AG04450 (cell line): ENCODE data around the gene METTL24. TPM values are rescaled to one million over a fixed set of nuclear protein-coding genes. Genes with fewer than 3 reads are reported as not detected.
"Not testable (repeated sequence)": the region's sequence is repeated elsewhere in the genome, so short reads cannot be mapped to it uniquely, and the experiment has no call there.

ENCODE experiments used
- CTCF ChIA-PET: fragments of 300-600, 350-600 bp; formaldehyde crosslinking; extraction: SDS; loops from one replicate; lab custom pipeline; 2022; ENCODE audit warnings: antibody characterized with exemption, inconsistent platforms; lab: Charles Lee
- POLR2A ChIA-PET: fragments of 350-600 bp; formaldehyde crosslinking; extraction: SDS; loops from one replicate; lab custom pipeline; 2021; ENCODE audit warnings: antibody characterized with exemption, inconsistent platforms; lab: Yijun Ruan, JAX
- DNase-seq: peaks from one replicate; pipeline ENCODE4 v3.0.0-alpha.2; 2011; ENCODE audit warnings: low read depth, low spot score
- H3K27ac ChIP-seq: one replicate; pipeline ENCODE4 v1.5.1; 2012; ENCODE audit warnings: low read depth, low read length, control low read depth
- H3K27me3 ChIP-seq: one replicate; pipeline ENCODE4 v1.6.0; 2012; ENCODE audit warnings: low read length; ENCODE audit not compliant: control insufficient read depth, insufficient read depth
- H3K4me3 ChIP-seq: 2 replicates; pipeline ENCODE4 v1.5.1; 2011; ENCODE audit warnings: mild to moderate bottlenecking, low read depth, low read length, control low read depth
- H3K9me3 ChIP-seq: 2 replicates; pipeline ENCODE4 v1.5.1; 2012; ENCODE audit warnings: low read length; ENCODE audit not compliant: control insufficient read depth, insufficient read depth
- polyA plus RNA-seq: library from polyadenylated mRNA; depleted of rRNA; stranded (reverse); fragments of >200 nt; gene quantifications from 2 replicates; pipeline ENCODE4 v1.2.3, GENCODE V29; 2011
- TF ChIP-seq, protein P1 (sequence below): IDR thresholded peaks from 2 replicates; pipeline ENCODE4 v1.5.1; 2011; ENCODE audit warnings: low read depth, low read length, control low read depth, inconsistent platforms

Gene METTL24
- polyA plus RNA-seq, 1 experiment, result not detected

DNA sequence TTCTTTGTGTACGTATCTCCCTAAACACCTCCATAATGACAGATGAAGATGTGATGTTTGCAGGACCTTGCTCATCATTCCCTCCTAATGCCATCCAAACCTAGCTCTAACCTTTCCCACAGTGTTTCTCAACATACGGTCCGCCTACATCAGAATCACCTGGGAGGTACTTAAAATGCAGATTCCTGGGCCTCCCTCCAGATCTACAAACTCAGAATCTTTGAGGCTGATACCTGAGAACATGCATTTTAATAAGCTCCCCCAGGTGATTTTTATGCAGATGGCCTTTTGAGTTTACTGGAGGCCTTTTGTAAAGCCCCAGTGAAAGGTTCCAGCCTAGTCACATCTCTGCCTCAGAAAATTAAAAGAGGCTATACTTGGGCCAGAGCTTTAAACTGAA is 40.5 kb downstream of the METTL24 start:
- Histone ChIP-seq H3K4me3 (no peak overlapping the region), H3K9me3 (no peaks in the 10 kb centered on the region), H3K27ac (peak overlapping the region; percentile 11), H3K27me3 (peaks cover 4% of the 10 kb centered on the region)
- CTCF ChIA-PET, result interaction anchor here (1.3 kb wide), 1 partner anchor 24 kb away, joined by 4 read pairs; no protein-coding TSS in a partner anchor
- POLR2A ChIA-PET, result no interaction called here
- no peak for DNase-seq
- TF ChIP-seq, protein P1, sequence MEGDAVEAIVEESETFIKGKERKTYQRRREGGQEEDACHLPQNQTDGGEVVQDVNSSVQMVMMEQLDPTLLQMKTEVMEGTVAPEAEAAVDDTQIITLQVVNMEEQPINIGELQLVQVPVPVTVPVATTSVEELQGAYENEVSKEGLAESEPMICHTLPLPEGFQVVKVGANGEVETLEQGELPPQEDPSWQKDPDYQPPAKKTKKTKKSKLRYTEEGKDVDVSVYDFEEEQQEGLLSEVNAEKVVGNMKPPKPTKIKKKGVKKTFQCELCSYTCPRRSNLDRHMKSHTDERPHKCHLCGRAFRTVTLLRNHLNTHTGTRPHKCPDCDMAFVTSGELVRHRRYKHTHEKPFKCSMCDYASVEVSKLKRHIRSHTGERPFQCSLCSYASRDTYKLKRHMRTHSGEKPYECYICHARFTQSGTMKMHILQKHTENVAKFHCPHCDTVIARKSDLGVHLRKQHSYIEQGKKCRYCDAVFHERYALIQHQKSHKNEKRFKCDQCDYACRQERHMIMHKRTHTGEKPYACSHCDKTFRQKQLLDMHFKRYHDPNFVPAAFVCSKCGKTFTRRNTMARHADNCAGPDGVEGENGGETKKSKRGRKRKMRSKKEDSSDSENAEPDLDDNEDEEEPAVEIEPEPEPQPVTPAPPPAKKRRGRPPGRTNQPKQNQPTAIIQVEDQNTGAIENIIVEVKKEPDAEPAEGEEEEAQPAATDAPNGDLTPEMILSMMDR, result no peak

DNA sequence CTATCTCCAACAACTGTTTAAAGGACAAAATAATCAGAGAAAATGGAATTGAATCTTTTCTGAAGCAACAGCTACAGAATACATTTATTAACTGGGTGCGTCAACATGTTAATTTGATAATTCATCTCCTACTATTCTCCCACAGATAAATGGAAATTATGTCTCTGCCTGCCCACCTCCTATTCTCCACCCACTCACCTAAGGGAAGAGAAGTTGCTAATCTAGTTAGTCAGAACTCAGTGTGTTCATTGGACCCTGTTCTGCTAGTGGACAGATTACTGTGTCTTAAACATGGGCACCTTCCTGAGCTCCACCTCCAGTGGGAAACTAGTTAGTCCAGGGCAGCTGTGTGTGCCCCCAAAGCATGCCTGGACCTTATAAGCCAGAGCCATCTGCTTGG is 41.0 kb downstream of the METTL24 start:
- no peak overlapping the region for H3K4me3 ChIP-seq
- H3K9me3 ChIP-seq, result no peaks in the 10 kb centered on the region
- CTCF ChIA-PET, result interaction anchor here (1.3 kb wide), 1 partner anchor 24 kb away, joined by 4 read pairs; no protein-coding TSS in a partner anchor
- H3K27me3 ChIP-seq, result peaks cover 4% of the 10 kb centered on the region
- POLR2A ChIA-PET, result no interaction called here
- no peak for DNase-seq
- TF ChIP-seq, protein P1, result no peak
- no peak overlapping the region for H3K27ac ChIP-seq

DNA sequence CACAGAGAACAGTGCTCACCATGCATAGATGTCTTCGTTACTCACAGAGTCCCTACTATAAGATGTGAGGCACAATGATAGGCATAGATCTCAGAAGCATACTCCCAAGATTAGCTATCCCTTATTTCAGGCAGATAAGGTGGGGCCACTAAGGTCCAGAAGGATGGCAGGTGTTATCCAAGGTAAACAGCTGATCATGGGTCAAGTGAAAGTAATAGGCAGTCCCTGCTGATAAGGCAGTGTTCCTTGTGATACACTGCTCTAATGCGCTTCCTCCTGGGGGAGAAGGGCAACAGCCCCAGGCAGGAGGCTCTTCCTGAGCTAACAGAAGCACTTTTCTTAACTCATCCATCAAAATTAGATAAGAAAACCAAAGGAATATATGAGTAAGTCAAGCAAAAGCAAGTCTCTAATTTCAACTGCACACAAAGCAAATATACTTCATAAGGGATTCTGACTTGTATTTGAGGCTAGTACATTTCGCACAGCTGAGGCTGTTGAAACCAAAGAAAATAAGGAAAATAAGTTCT is 42.2 kb downstream of the METTL24 start:
- TF ChIP-seq, protein P1, result no peak
- Histone ChIP-seq H3K27ac (no peak overlapping the region), H3K27me3 (peaks cover 4% of the 10 kb centered on the region), H3K4me3 (no peak overlapping the region), H3K9me3 (no peaks in the 10 kb centered on the region)
- CTCF ChIA-PET, result no interaction called here
- DNase-seq, result no peak
- POLR2A ChIA-PET, result no interaction called here

DNA sequence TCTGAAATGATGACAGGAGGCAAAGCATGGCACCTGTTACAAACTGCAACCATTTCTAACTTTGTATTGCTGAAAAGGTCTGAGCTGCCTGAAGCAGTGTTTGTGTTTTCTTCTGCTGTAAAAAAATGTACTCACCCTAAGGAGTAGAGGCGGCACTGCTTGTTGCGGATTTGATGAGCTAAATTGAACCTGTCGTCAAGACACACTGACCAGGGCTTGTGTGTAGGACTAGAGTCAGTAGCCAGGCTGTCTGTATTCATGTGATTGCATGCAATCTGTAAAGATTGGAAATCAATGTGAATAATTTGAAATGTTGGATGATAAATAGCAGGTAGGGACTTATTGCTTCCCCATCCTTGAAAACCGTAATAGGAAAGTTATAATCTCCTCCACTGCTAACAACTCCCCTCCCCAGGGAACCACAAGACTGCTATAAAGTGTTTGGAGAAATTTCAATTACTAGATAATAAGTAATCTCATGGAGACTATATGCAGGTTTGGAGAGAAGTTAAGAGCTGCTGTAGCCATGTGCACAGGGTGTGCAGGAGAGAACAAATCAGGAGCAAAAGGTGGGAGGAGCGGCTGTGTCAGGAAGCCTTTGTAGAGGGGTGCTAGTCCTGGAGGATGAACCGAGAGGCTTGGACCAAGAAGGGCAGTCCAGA is 42.8 kb downstream of the METTL24 start:
- no peak overlapping the region for H3K4me3 ChIP-seq
- H3K27ac ChIP-seq, result no peak overlapping the region
- H3K9me3 ChIP-seq, result no peaks in the 10 kb centered on the region
- H3K27me3 ChIP-seq, result peaks cover 4% of the 10 kb centered on the region
- TF ChIP-seq, protein P1, result no peak
- DNase-seq, result no peak
- ChIA-PET CTCF (no interaction called here), POLR2A (no interaction called here)

DNA sequence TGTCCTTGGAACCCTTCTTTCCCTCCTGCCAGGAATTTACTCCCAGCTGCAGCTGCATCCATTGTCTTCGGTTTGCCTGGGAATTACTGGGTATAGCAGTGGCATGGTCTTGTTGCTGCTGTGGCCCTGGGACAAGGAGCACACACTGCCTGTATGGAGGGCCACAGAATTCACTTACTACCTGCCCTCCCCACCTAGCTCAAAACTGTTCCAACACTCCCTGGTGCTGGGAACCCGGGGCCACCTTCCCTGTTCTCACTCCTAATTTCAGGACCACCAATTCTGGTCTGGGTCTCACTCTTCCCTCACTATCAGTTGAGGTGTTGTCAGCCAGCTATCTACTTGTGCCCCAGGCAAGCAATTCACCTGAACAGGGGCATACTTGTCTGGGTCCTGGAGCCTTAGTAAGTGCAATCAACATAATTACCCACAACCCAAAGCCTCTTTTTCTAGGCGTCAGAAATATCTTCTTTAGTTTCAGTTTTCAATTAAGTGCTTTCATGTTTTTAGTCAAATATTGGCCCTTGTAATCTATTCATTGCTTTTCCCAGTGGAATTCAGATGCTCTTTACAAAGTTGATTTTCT is 47.2 kb downstream of the METTL24 start:
- no peaks in the 10 kb centered on the region for H3K27me3 ChIP-seq
- no peak overlapping the region for H3K27ac ChIP-seq
- no peak overlapping the region for H3K4me3 ChIP-seq
- CTCF ChIA-PET, result no interaction called here
- POLR2A ChIA-PET, result no interaction called here
- DNase-seq, result no peak
- TF ChIP-seq, protein P1, result no peak
- no peaks in the 10 kb centered on the region for H3K9me3 ChIP-seq

DNA sequence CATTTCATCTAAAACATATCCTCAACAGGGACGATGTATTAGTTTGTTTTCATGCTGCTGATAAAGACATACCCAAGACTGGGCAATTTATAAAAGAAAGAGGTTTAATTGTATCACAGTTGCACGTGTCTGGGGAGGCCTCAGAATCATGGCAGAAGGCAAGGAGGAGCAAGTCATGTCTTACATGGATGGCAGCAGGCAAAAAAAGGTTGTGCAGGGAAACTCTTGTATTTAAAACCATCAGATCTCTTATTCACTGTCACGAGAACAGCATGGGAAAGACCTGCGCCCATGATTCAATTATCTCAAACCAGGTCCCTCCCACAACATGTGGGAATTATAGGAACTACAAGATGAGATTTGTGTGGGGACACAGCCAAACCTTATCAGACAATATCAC is 48.7 kb downstream of the METTL24 start:
- H3K9me3 ChIP-seq, CTCF ChIA-PET, POLR2A ChIA-PET, H3K27ac ChIP-seq, H3K27me3 ChIP-seq, DNase-seq, H3K4me3 ChIP-seq: not testable (repeated sequence)
